GM15510 (cell line): ENCODE results near the gene CDH4.

ENCODE experiments used
- POLR2A ChIP-seq: IDR thresholded peaks from 3 replicates; pipeline ENCODE4 v1.6.1; 2011; ENCODE audit warnings: borderline replicate concordance; ENCODE audit not compliant: insufficient read length; ENCODE audit errors: extremely low read depth

The CDH4 gene

GRCh38 chr20:61615806-61616205 is 363.7 kb downstream of the CDH4 start:
- no peak for TF ChIP-seq POLR2A

GRCh38 chr20:61619751-61620150 is 367.7 kb downstream of the CDH4 start:
- TF ChIP-seq POLR2A = no peak

- no peak for TF ChIP-seq POLR2A
Measured at GRCh38 chr20:61620174-61620573, 368.1 kb downstream of the CDH4 start.

- no peak for TF ChIP-seq POLR2A
Measured at GRCh38 chr20:61621035-61621730, 369.1 kb downstream of the CDH4 start.

GRCh38 chr20:61621852-61622251 is 369.8 kb downstream of the CDH4 start:
- no peak for TF ChIP-seq POLR2A

- no peak for TF ChIP-seq POLR2A
Measured at GRCh38 chr20:61623451-61623850, 371.4 kb downstream of the CDH4 start.

GRCh38 chr20:61625246-61625645 is 373.2 kb downstream of the CDH4 start:
- no peak for TF ChIP-seq POLR2A

- TF ChIP-seq POLR2A = no peak
Measured at GRCh38 chr20:61626412-61626811, 374.4 kb downstream of the CDH4 start.

- no peak for TF ChIP-seq POLR2A
Measured at GRCh38 chr20:61627791-61628415, 375.8 kb downstream of the CDH4 start.

GRCh38 chr20:61628480-61628879 is 376.4 kb downstream of the CDH4 start:
- TF ChIP-seq POLR2A = no peak

- TF ChIP-seq POLR2A = no peak
Measured at GRCh38 chr20:61628901-61629601, 377.0 kb downstream of the CDH4 start.

GRCh38 chr20:61629602-61630390 is 377.7 kb downstream of the CDH4 start:
- TF ChIP-seq POLR2A = no peak

GRCh38 chr20:61630391-61630650 is 378.3 kb downstream of the CDH4 start:
- TF ChIP-seq POLR2A = no peak

- TF ChIP-seq POLR2A = no peak
Measured at GRCh38 chr20:61630816-61631215, 378.8 kb downstream of the CDH4 start.

GRCh38 chr20:61631751-61632150 is 379.7 kb downstream of the CDH4 start:
- no peak for TF ChIP-seq POLR2A

- TF ChIP-seq POLR2A = no peak
Measured at GRCh38 chr20:61633004-61633403, 380.9 kb downstream of the CDH4 start.

- TF ChIP-seq POLR2A = no peak
Measured at GRCh38 chr20:61634376-61635145, 382.5 kb downstream of the CDH4 start.
